ENCODE measurements around the gene RABGAP1.

DNA sequence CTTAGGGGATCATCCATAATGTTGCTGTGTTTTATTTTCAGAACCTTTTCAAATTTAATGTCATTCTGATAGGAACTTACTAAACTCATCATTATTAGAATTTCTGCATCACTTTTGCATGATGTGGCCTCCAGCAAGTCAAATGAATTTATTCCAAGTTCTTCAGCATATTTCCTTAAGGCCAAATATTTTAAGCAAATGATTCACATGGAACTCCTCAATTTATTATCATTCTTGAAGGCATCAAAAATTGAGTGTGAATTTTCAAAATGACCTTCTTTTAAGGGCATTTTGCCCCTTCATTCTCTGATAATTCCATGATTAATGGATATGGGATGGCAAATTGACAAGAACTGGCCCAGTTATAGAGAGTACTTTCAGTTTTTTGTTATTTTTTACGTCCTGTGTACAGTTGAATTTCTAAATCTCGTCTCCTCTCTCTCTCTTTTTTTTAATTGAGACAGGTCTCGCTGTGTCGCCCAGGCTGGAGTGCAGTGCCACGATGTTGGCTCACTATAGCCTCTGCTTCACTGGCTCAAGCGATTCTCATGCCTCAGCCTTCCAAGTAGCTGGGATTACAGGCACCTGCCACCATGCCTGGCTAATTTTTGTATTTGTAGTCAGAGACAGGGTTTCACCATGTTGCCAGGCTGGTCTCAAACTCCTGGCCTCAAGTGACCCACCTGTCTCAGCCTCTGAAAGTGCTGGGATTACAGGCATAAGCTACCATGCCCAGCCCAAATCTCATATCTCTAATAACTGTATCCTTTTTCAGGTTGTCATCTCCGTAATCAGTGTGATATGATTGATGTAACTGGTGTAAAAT, 121.7 kb downstream of the RABGAP1 start:
- TF ChIP-seq, protein P1, sequence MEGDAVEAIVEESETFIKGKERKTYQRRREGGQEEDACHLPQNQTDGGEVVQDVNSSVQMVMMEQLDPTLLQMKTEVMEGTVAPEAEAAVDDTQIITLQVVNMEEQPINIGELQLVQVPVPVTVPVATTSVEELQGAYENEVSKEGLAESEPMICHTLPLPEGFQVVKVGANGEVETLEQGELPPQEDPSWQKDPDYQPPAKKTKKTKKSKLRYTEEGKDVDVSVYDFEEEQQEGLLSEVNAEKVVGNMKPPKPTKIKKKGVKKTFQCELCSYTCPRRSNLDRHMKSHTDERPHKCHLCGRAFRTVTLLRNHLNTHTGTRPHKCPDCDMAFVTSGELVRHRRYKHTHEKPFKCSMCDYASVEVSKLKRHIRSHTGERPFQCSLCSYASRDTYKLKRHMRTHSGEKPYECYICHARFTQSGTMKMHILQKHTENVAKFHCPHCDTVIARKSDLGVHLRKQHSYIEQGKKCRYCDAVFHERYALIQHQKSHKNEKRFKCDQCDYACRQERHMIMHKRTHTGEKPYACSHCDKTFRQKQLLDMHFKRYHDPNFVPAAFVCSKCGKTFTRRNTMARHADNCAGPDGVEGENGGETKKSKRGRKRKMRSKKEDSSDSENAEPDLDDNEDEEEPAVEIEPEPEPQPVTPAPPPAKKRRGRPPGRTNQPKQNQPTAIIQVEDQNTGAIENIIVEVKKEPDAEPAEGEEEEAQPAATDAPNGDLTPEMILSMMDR (conservative IDR thresholded peaks at IDR 0.05), result no peak
- no peak for TF ChIP-seq EZH2 (IDR thresholded peaks at IDR 0.05; ENCODE audit: low read depth)
